Thyroid gland (tissue), 4 donors: ENCODE results near the gene ESYT1. TPM values are rescaled to one million over a fixed set of nuclear protein-coding genes. Genes with fewer than 3 reads are reported as not detected.
A peak's percentile ranks its signal among the peaks of the same experiment; 100 is the strongest.

Experiments used
- DNase-seq, 2 donors: peaks; one replicate each; pipeline ENCODE4 v3.0.0-alpha.2; 2019
- H3K27ac ChIP-seq, 3 donors: fragments of 200-600 bp; sonication (generic); 1 replicate in 2 of 3; 2 replicates in 1 of 3; pipeline ENCODE4 v1.5.1; 2016 to 2019; ENCODE audit warnings: mild to moderate bottlenecking in 1 of 3, moderate library complexity in 1 of 3
- H3K27me3 ChIP-seq: fragments of 200-600 bp; sonication (generic); one replicate; pipeline ENCODE4 v1.5.1; 2019
- H3K36me3 ChIP-seq, 2 donors: fragments of 200-600 bp; sonication (generic); one replicate each; pipeline ENCODE4 v1.5.1; 2016 to 2019
- H3K4me1 ChIP-seq, 2 donors: fragments of 200-600 bp; sonication (generic); one replicate each; pipeline ENCODE4 v1.5.1; 2017 to 2019
- H3K4me3 ChIP-seq, 3 donors: fragments of 200-600 bp; sonication (generic); replicated peaks in 1 of 3; 1 replicate in 2 of 3; 2 replicates in 1 of 3; pipeline ENCODE4 v1.5.1; 2016; ENCODE audit warnings: mild to moderate bottlenecking in 1 of 3
- H3K9me3 ChIP-seq: fragments of 200-600 bp; sonication (generic); one replicate; pipeline ENCODE4 v1.5.1; 2017
- POLR2A ChIP-seq, 2 donors: fragments of 450-650 bp; IDR thresholded peaks; one replicate each; pipeline ENCODE4 v1.6.1; 2017; ENCODE audit warnings: antibody characterized with exemption in 2 of 2, mild to moderate bottlenecking in 2 of 2, moderate library complexity in 1 of 2
- WGBS, 2 donors: methylation state at CpG; one replicate each; pipeline ENCODE4 v1.1.5; 2017; 5-methylcytosine and 5-hydroxymethylcytosine counted together
- intact Hi-C: fragments of 100-400 bp; cut with DNase I; formaldehyde crosslinking; loops from one replicate; pipeline ENCODE4 v1.15.1; 2023
- total RNA-seq, 4 donors: library from RNA; depleted of rRNA; stranded (reverse); fragments of >200 nt; gene quantifications; one replicate each; pipeline ENCODE4 v1.2.3, GENCODE V29; 2016
- TF ChIP-seq, protein P1 (sequence below), 6 experiments: fragments of 200-600 bp in 3 of 6; fragments of 450-650 bp in 3 of 6; sonication (generic) in 3 of 6; IDR thresholded peaks; one replicate each; pipeline ENCODE4 v1.5.1; 2016 to 2019; ENCODE audit warnings: antibody characterized with exemption in 6 of 6, mild to moderate bottlenecking in 2 of 6, inconsistent platforms in 1 of 6, moderate library complexity in 1 of 6

The ESYT1 gene
- total RNA-seq, 4 donors from 2014 or later: 60.6 to 84.7 (median 68.7) TPM

DNA sequence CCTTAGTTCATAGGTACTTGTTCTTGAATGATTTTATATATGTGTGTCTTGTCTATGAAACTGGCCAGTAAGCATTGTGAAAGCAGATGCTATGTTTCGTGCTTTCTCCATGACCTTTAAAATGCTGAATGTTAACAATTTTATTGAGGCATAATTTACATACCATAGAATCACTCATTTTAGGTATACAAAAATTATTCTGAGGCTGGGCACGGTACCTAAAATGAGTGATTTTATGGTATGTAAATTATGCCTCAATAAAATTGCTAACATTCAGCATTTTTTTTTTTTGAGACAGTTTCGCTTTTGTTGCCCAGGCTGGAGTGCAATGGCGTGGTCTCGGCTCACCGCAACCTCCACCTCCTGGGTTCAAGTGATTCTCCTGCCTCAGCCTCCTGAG is 6.8 kb downstream of the ESYT1 start:
- TF ChIP-seq, protein P1, sequence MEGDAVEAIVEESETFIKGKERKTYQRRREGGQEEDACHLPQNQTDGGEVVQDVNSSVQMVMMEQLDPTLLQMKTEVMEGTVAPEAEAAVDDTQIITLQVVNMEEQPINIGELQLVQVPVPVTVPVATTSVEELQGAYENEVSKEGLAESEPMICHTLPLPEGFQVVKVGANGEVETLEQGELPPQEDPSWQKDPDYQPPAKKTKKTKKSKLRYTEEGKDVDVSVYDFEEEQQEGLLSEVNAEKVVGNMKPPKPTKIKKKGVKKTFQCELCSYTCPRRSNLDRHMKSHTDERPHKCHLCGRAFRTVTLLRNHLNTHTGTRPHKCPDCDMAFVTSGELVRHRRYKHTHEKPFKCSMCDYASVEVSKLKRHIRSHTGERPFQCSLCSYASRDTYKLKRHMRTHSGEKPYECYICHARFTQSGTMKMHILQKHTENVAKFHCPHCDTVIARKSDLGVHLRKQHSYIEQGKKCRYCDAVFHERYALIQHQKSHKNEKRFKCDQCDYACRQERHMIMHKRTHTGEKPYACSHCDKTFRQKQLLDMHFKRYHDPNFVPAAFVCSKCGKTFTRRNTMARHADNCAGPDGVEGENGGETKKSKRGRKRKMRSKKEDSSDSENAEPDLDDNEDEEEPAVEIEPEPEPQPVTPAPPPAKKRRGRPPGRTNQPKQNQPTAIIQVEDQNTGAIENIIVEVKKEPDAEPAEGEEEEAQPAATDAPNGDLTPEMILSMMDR (IDR thresholded peaks at IDR 0.05): no peak
- no peak for TF ChIP-seq POLR2A (IDR thresholded peaks at IDR 0.05)
- Histone ChIP-seq H3K27me3 (no peaks in the 10 kb centered on the region), H3K4me3 (no peak overlapping the region), H3K4me1 (peaks cover 0 to 6% of the 10 kb centered on the region in 2 donors), H3K36me3 (peaks cover 42 to 58% of the 10 kb centered on the region in 2 donors), H3K27ac (no peak overlapping the region), H3K9me3 (no peaks in the 10 kb centered on the region)
- no peak for DNase-seq
- intact Hi-C loops: no loop called here
- WGBS, 2 donors: 97 to 98% methylated on average over 6 of the region's 6 CpGs

DNA sequence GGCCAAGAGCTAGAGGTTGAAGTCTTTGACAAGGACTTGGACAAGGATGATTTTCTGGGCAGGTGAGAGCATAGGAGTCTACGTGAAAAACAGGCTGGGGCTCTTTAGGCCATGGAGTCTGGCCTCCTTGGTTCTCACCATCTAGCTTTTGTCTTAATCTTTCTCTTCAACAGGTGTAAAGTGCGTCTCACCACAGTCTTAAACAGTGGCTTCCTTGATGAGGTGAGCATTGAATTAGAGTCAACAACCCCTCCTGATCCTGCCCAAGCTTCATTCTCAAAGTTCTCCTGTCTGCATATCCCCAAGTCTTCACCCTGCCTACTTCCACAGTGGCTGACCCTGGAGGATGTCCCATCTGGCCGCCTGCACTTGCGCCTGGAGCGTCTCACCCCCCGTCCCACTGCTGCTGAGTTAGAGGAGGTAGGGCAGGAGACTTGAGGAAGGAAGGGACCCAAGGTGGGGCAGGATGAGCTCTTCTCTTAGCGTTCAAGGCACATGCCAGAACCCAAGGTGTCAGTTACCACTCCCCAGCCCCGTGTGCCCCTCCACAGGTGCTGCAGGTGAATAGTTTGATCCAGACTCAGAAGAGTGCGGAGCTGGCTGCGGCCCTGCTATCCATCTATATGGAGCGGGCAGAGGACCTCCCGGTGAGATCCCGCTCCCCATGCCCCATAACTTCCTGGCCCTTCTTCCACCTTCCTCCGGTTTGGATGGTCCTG is 9.9 kb downstream of the ESYT1 start:
- H3K4me1 ChIP-seq: peaks cover 0 to 8% of the 10 kb centered on the region in 2 donors
- no peak overlapping the region for H3K4me3 ChIP-seq
- 92 to 93% methylated on average over 13 to 14 of the region's 14 CpGs for WGBS, 2 donors
- TF ChIP-seq, protein P1 (IDR thresholded peaks at IDR 0.05): no peak
- no peak for TF ChIP-seq POLR2A (IDR thresholded peaks at IDR 0.05)
- no peak for DNase-seq
- no peaks in the 10 kb centered on the region for H3K27me3 ChIP-seq
- H3K9me3 ChIP-seq: no peaks in the 10 kb centered on the region
- H3K27ac ChIP-seq: no peak overlapping the region
- intact Hi-C loops: no loop called here
- H3K36me3 ChIP-seq: peaks cover 40 to 43% of the 10 kb centered on the region in 2 donors

DNA sequence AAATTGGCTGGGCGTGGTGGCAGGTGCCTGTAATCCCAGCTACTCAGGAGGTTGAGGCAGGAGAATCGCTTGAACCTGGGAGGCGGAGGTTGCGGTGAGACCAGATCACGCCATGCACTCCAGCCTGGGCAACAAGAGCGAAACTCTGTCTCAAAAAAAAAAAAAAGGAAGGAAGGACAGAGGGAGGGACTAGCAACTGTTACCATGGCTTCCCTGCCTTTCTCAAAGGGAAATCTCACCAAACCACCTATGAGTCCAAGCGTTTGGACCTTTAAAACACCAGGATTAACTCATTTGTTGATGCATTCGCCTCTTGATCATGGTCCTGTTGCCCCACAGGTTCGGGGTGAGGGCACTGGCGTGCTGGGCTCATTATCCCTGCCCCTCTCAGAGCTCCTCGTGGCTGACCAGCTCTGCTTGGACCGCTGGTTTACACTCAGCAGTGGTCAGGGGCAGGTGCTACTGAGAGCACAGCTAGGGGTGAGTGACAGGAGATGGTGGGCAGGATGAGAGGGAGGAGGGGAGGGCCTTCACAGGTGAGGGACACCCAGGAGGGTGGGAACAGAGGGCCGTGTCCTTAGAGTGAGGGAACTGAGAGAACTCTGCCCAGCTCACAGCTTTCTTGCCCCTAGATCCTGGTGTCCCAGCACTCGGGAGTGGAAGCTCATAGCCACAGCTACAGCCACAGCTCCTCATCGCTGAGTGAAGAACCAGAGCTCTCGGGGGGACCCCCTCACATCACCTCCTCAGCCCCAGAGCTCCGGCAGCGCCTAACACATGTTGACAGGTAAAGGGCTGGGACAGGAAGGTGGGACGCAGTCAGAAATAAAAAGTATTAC is 14.1 kb downstream of the ESYT1 start:
- intact Hi-C loops: no loop called here

DNA sequence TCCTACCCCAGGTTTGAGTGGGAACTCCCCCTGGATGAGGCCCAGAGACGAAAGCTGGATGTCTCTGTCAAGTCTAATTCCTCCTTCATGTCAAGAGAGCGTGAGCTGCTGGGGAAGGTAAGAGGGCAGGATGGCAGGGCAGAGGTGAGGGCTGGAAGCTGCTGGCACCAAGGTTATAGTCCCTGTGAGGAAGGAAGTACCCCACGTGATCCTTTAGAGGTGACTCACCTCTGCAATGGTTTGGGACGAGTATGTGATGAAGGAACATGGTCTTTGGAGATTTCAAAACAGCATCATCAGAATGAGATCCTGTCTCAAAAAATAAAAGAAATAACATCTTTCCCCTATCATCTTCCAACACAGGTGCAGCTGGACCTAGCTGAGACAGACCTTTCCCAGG is 15.2 kb downstream of the ESYT1 start:
- Histone ChIP-seq H3K4me1 (peaks cover 4 to 20% of the 10 kb centered on the region in 2 donors), H3K27ac (peak overlapping the region; percentile 6 to 63 (median 20)), H3K27me3 (no peaks in the 10 kb centered on the region), H3K4me3 (no peak overlapping the region), H3K36me3 (peaks cover 26 to 43% of the 10 kb centered on the region in 2 donors), H3K9me3 (no peaks in the 10 kb centered on the region)
- TF ChIP-seq, protein P1 (IDR thresholded peaks at IDR 0.05): no peak
- no peak for TF ChIP-seq POLR2A (IDR thresholded peaks at IDR 0.05)
- no peak for DNase-seq
- 81 to 86% methylated on average over 4 of the region's 4 CpGs for WGBS, 2 donors
- intact Hi-C loops: no loop called here

More for the DNA sequence above, 14.1 kb downstream of the ESYT1 start:
- Histone ChIP-seq H3K4me3 (no peak overlapping the region), H3K36me3 (peaks cover 36 to 53% of the 10 kb centered on the region in 2 donors), H3K4me1 (peaks cover 4 to 19% of the 10 kb centered on the region in 2 donors), H3K27ac (no peak overlapping the region), H3K27me3 (no peaks in the 10 kb centered on the region), H3K9me3 (no peaks in the 10 kb centered on the region)
- TF ChIP-seq, protein P1 (IDR thresholded peaks at IDR 0.05): no peak
- TF ChIP-seq POLR2A (IDR thresholded peaks at IDR 0.05): no peak
- 92% methylated on average over 19 of the region's 19 CpGs for WGBS, 2 donors
- no peak for DNase-seq
